ENCODE results near the gene ANP32A. TPM values are rescaled to one million over a fixed set of nuclear protein-coding genes. Genes with fewer than 3 reads are reported as not detected.
A peak's percentile ranks its signal among the peaks of the same experiment; 100 is the strongest.

ANP32A gene
- total and polyA plus RNA-seq, 9 donors = 29.4 to 158 (median 86.3) TPM

- no peak for TF ChIP-seq EP300 (IDR thresholded peaks at IDR 0.05)
- TF ChIP-seq CTCF (IDR thresholded peaks at IDR 0.05) = no peak
- no peak for TF ChIP-seq POLR2A (IDR thresholded peaks at IDR 0.05)
- intact Hi-C loops (cut with DNase I) = no loop called here
- Histone ChIP-seq H3K27ac (peak overlapping the region in 1 of 2 donors; percentile 19), H3K9me3 (no peaks in the 10 kb centered on the region), H3K27me3 (no peaks in the 10 kb centered on the region), H3K4me1 (ENCODE audit: insufficient read depth) (peaks cover 14% of the 10 kb centered on the region), H3K36me3 (no peaks in the 10 kb centered on the region), H3K4me3 (no peak overlapping the region)
- peak; percentile 56 to 77 (median 70) for DNase-seq
- WGBS, 3 donors = 13 to 28% (median 17%) methylated on average over 20 of the region's 20 CpGs
These were observed 25.3 kb downstream of the ANP32A start for GRCh38 chr15:68795298-68795848.

- Histone ChIP-seq H3K4me1 (ENCODE audit: insufficient read depth) (peaks cover 18% of the 10 kb centered on the region), H3K9me3 (no peaks in the 10 kb centered on the region), H3K36me3 (no peaks in the 10 kb centered on the region), H3K4me3 (no peak overlapping the region), H3K27ac (peak overlapping the region in 1 of 2 donors; percentile 19), H3K27me3 (no peaks in the 10 kb centered on the region)
- no peak for TF ChIP-seq EP300 (IDR thresholded peaks at IDR 0.05)
- TF ChIP-seq POLR2A (IDR thresholded peaks at IDR 0.05) = no peak
- 40 to 49% (median 45%) methylated on average over 5 of the region's 5 CpGs for WGBS, 3 donors
- no peak for DNase-seq
- intact Hi-C loops (cut with DNase I) = no loop called here
These were observed 25.8 kb downstream of the ANP32A start for GRCh38 chr15:68794863-68795262.

- H3K4me3 ChIP-seq = no peak overlapping the region
- intact Hi-C loops (cut with DNase I) = no loop called here
- no peaks in the 10 kb centered on the region for H3K36me3 ChIP-seq
- DNase-seq = no peak
- WGBS, 3 donors = 74 to 77% (median 75%) methylated on average over 4 of the region's 4 CpGs
- TF ChIP-seq POLR2A (IDR thresholded peaks at IDR 0.05) (no peak), CTCF (IDR thresholded peaks at IDR 0.05) (no peak), EP300 (IDR thresholded peaks at IDR 0.05) (no peak)
- no peak overlapping the region for H3K27ac ChIP-seq
- H3K9me3 ChIP-seq = no peaks in the 10 kb centered on the region
- no peaks in the 10 kb centered on the region for H3K27me3 ChIP-seq
- H3K4me1 ChIP-seq (ENCODE audit: insufficient read depth) = peaks cover 20% of the 10 kb centered on the region
These were observed 26.4 kb downstream of the ANP32A start for GRCh38 chr15:68794307-68794706.

GRCh38 chr15:68793776-68794175 is 26.9 kb downstream of the ANP32A start:
- TF ChIP-seq EP300 (IDR thresholded peaks at IDR 0.05) (no peak), POLR2A (IDR thresholded peaks at IDR 0.05) (no peak), CTCF (IDR thresholded peaks at IDR 0.05) (no peak)
- 80 to 96% (median 94%) methylated on average over 6 of the region's 6 CpGs for WGBS, 3 donors
- Histone ChIP-seq H3K27me3 (no peaks in the 10 kb centered on the region), H3K9me3 (no peaks in the 10 kb centered on the region), H3K4me3 (no peak overlapping the region), H3K27ac (no peak overlapping the region), H3K4me1 (ENCODE audit: insufficient read depth) (peaks cover 20% of the 10 kb centered on the region), H3K36me3 (no peaks in the 10 kb centered on the region)
- DNase-seq = no peak
- intact Hi-C loops (cut with DNase I) = no loop called here

- Histone ChIP-seq H3K4me3 (no peak overlapping the region), H3K4me1 (ENCODE audit: insufficient read depth) (peaks cover 18% of the 10 kb centered on the region), H3K27me3 (no peaks in the 10 kb centered on the region), H3K9me3 (no peaks in the 10 kb centered on the region), H3K36me3 (no peaks in the 10 kb centered on the region), H3K27ac (no peak overlapping the region)
- 80 to 85% (median 80%) methylated on average over 14 of the region's 14 CpGs for WGBS, 3 donors
- DNase-seq = no peak
- intact Hi-C loops (cut with DNase I) = no loop called here
- TF ChIP-seq EP300 (IDR thresholded peaks at IDR 0.05) (no peak), POLR2A (IDR thresholded peaks at IDR 0.05) (no peak), CTCF (IDR thresholded peaks at IDR 0.05) (no peak)
These were observed 27.6 kb downstream of the ANP32A start for GRCh38 chr15:68792901-68793766.
